ENCODE results near the gene TTI1. TPM values are rescaled to one million over a fixed set of nuclear protein-coding genes. Genes with fewer than 3 reads are reported as not detected.
"Not testable (repeated sequence)": the region's sequence is repeated elsewhere in the genome, so short reads cannot be mapped to it uniquely, and the experiment has no call there.

The TTI1 gene
- total RNA-seq, 2 experiments from 2014 or later, result 21.7 to 23.1 TPM

DNA sequence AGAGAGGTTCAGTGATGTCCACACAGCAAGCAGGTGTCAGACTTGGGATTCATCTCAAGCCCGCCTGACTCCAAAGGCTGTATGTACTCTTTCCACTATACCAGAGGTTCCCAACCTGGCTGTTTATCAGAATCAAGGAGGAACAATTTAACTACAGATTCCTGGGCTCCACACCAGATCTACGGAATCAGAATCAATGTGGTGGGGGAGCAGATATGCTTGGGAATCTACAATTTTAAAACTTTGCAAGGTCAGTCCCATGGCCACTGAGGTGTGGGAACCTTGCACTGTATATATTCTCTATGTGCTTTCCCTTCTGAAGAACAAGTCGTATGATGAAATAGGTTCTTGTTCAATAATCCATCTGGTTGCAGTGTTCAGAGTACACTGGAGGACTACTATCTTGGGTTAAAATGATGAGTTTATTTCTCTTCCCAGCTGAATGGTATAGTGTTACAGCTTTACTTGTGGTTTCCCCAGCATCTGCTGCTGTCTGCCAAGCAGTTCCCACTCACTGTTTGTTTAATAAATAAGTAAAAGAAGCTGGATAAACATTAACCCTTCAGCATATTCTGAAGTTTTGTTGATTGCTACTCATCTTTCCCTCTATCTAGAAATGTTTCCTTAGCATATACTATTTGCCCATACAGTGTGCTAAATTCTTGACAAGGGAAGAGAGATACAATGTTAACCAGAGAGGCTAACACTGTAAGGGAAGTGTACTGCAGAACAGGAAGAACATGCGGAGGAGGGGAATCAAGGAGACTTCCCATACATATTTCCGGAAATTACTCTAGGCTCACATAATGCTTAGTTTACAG is 9.9 kb downstream of the TTI1 start:
- peaks cover 7% of the 10 kb centered on the region for H3K4me1 Mint-ChIP-seq
- peaks cover 4% of the 10 kb centered on the region for H3K9me3 Mint-ChIP-seq
- POLR2A ChIA-PET, result no interaction called here
- DNase-seq, result no peak
- CTCF ChIA-PET, result interaction anchor here (0.6 kb wide), 1 partner anchor 473 kb away, joined by 4 read pairs; no protein-coding TSS in a partner anchor
- H3K36me3 Mint-ChIP-seq (ENCODE audit: low read depth), result peaks cover 27% of the 10 kb centered on the region
- no peak overlapping the region for H3K4me3 Mint-ChIP-seq
- H3K27me3 Mint-ChIP-seq, result no peaks in the 10 kb centered on the region
- H3K27ac Mint-ChIP-seq, result no peak overlapping the region

DNA sequence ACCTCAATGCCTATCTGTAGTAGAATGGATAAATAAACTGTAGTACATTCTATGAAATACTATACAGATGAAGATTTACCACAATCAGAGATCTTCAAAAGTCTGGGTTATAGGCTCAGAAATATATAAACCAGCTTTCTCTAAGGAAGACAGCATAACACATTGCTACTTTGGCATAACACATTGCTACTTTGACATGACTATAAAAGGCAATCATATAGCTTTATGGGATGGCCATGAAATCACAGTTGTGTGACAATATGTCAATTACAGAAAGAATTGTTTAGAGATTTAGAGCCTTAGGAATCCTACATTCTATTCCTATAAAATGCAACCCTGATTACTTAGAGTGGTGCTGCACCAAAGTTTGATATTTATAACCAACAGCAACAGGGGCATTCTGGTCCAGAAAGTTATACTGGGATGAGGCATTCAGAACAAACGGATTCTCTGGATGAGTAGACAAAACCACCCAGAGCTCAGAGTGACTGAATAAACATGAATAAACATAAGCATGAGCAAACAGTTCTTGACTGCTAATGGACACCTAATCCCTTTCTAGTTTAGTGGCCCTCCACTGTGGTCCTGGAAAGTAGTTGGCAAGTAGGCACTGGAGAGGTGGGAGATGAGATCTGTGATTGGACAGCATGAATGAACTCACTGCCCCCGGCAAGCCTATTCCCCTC is 12.0 kb downstream of the TTI1 start:
- H3K4me1 Mint-ChIP-seq, result peaks cover 1% of the 10 kb centered on the region
- CTCF ChIA-PET, result interaction anchor here (1.0 kb wide), 1 partner anchor 9 kb away, joined by 3 read pairs; no protein-coding TSS in a partner anchor

DNA sequence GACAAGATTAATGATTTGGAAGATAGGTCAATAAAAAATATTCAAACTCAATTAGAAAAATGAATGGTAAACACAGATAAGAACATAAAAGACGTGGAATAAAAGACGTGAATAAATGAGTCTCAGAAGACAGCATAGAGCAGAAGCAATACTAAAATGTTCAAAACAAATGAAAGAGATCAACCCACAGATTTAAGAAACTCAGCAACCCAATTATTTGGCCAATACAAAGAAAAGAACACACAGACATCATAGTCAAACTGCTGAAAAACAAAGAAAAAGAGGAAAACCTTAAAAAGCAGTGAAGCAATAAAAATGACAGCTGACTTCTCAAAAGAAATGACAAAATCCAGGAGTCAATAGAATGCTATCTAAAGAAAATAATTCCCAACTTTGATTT is 14.9 kb downstream of the TTI1 start:
- ChIA-PET POLR2A (no interaction called here), CTCF (no interaction called here)
- H3K27me3 Mint-ChIP-seq, result no peaks in the 10 kb centered on the region
- H3K4me3 Mint-ChIP-seq, result no peak overlapping the region
- peaks cover 16% of the 10 kb centered on the region for H3K9me3 Mint-ChIP-seq
- H3K36me3 Mint-ChIP-seq (ENCODE audit: low read depth), result peaks cover 64% of the 10 kb centered on the region
- DNase-seq, result no peak
- H3K4me1 Mint-ChIP-seq, result no peaks in the 10 kb centered on the region
- H3K27ac Mint-ChIP-seq, result no peak overlapping the region

More for the DNA sequence above, 12.0 kb downstream of the TTI1 start:
- POLR2A ChIA-PET, result interaction anchor here (1.2 kb wide), 1 partner anchor 12 kb away, joined by 7 read pairs; the partner anchor contains the start of genes RPRD1B and TTI1
- Mint-ChIP-seq H3K36me3 (ENCODE audit: low read depth) (peaks cover 42% of the 10 kb centered on the region), H3K9me3 (peaks cover 16% of the 10 kb centered on the region), H3K27me3 (no peaks in the 10 kb centered on the region), H3K4me3 (no peak overlapping the region), H3K27ac (no peak overlapping the region)
- DNase-seq, result no peak

DNA sequence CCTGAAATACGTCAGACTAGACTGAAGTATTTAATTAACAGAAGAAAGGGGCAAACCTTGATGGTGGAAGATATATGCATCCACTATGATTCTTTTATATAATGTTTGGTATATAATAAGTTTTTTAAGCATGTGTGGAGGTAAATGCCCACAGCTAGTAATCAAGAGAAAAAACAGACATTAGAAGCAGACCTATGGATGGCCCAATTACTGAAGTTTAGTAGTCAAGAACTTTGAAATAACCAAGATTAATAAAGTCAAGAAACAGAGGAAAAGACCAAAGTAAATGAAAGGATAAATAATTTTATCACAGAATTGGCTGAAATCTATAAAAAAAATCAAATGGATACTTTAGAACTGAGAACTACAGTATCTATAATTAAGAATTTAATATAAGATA is 15.3 kb downstream of the TTI1 start:
- POLR2A ChIA-PET, result interaction anchor here (2.1 kb wide), 1 partner anchor 15 kb away, joined by 9 read pairs; the partner anchor contains the start of genes RPRD1B and TTI1
- H3K9me3 Mint-ChIP-seq, result peaks cover 16% of the 10 kb centered on the region

DNA sequence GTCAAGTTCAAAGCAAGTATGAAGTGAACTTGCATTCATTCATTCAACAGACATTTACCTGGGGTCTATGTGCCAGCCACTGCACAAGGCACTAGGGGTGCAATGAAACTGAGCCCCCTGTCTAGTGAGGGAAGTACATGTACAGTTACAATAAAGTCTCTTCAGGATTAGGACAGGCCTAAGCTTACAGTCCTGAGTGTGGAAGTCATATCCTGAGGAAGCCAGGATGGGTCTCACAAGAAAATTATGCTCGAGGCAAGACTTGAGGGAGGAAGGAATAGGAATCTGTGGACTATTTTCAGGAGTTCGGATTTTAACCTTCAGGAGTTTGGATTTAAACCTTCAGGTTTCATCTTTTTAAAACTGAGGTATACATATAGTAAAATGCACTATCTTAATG is 19.4 kb downstream of the TTI1 start:
- no peak for DNase-seq
- CTCF ChIA-PET, result interaction anchor here (0.8 to 1.3 kb wide), 2 partner anchors 15 to 20 kb away, joined by 3 to 4 read pairs; no protein-coding TSS in a partner anchor
- Mint-ChIP-seq H3K27ac (no peak overlapping the region), H3K9me3 (peaks cover 13% of the 10 kb centered on the region), H3K4me1 (peaks cover under 1% of the 10 kb centered on the region), H3K4me3 (no peak overlapping the region), H3K36me3 (ENCODE audit: low read depth) (peaks cover 73% of the 10 kb centered on the region), H3K27me3 (no peaks in the 10 kb centered on the region)
- POLR2A ChIA-PET, result interaction anchor here (1.4 kb wide), 1 partner anchor 20 kb away, joined by 4 read pairs; the partner anchor contains the start of genes RPRD1B and TTI1

More for the DNA sequence above, 15.3 kb downstream of the TTI1 start:
- Mint-ChIP-seq H3K4me1 (no peaks in the 10 kb centered on the region), H3K27ac (no peak overlapping the region), H3K36me3 (ENCODE audit: low read depth) (peaks cover 68% of the 10 kb centered on the region), H3K4me3 (no peak overlapping the region), H3K27me3 (no peaks in the 10 kb centered on the region)
- CTCF ChIA-PET, result no interaction called here
- no peak for DNase-seq

DNA sequence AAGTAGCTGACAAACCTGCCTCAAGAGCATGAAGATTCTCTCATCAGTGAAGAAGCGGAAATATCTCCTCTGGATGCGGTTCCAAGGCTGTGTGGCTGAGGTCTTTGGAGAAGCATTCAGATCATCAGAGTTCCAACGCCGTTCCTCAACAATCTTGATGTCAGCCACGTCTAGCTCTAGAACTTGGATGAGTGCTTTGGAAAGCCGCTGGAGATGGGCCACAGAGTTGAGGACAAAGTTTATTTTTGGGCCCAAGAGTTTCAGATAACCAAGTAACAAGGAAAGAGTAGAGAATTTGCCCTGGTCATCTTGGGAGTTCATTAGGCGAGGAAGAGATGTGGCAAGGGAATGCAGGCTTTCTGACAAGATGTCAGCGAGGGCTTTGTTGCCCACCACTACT is 20.9 kb downstream of the TTI1 start:
- no peak overlapping the region for H3K4me3 Mint-ChIP-seq
- DNase-seq, result no peak
- no peaks in the 10 kb centered on the region for H3K27me3 Mint-ChIP-seq
- CTCF ChIA-PET, result no interaction called here
- POLR2A ChIA-PET, result no interaction called here
- peaks cover 5% of the 10 kb centered on the region for H3K4me1 Mint-ChIP-seq
- H3K36me3 Mint-ChIP-seq (ENCODE audit: low read depth), result peaks cover 69% of the 10 kb centered on the region
- peaks cover 5% of the 10 kb centered on the region for H3K9me3 Mint-ChIP-seq
- no peak overlapping the region for H3K27ac Mint-ChIP-seq

DNA sequence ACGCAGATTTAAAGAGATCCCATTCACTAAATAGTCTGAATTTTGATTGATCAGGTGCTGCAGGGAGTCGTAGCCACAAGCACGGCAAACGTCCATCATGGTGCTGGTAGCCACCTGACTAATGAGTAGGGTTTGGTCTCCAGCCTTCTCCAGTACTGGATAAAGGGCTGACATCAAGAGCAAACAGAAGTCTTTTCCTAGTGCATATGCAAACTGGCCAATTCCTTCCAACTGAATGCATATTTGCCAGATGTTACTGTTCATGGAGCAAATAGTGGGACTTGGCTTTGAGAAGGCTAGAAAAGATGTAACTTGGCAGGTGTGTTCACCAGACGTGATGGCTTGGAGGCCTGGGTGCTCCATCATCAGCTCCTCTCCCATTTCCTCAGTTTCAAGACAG is 21.6 kb downstream of the TTI1 start:
- H3K9me3 Mint-ChIP-seq, result no peaks in the 10 kb centered on the region
- CTCF ChIA-PET, result no interaction called here
- peaks cover 9% of the 10 kb centered on the region for H3K4me1 Mint-ChIP-seq
- POLR2A ChIA-PET, result no interaction called here
- no peaks in the 10 kb centered on the region for H3K27me3 Mint-ChIP-seq
- DNase-seq, result no peak
- H3K4me3 Mint-ChIP-seq, result no peak overlapping the region
- no peak overlapping the region for H3K27ac Mint-ChIP-seq
- peaks cover 64% of the 10 kb centered on the region for H3K36me3 Mint-ChIP-seq (ENCODE audit: low read depth)

DNA sequence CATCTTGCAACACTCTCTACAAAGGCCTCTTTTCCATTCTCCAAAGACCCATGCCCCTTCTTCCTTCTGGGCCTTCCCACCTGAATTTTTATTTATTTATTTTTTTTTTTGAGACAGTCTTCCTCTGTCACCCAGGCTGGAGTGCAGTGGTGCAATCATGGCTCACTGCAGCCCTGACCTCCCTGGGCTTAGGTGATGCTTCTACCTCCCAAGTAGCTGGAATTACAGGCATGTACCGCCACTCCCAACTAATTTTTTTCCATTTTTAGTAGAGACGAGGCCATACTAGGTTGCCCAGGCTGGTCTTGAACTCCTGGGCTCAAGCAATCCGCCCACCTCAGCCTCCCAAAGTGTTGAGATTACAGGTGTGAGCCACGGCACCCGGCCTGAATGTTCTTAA is 23.8 kb downstream of the TTI1 start:
- H3K9me3 Mint-ChIP-seq, POLR2A ChIA-PET, DNase-seq, CTCF ChIA-PET, H3K4me3 Mint-ChIP-seq, H3K27me3 Mint-ChIP-seq, H3K27ac Mint-ChIP-seq: not testable (repeated sequence)
- peaks cover 58% of the 10 kb centered on the region for H3K36me3 Mint-ChIP-seq (ENCODE audit: low read depth)
- peaks cover 22% of the 10 kb centered on the region for H3K4me1 Mint-ChIP-seq

DNA sequence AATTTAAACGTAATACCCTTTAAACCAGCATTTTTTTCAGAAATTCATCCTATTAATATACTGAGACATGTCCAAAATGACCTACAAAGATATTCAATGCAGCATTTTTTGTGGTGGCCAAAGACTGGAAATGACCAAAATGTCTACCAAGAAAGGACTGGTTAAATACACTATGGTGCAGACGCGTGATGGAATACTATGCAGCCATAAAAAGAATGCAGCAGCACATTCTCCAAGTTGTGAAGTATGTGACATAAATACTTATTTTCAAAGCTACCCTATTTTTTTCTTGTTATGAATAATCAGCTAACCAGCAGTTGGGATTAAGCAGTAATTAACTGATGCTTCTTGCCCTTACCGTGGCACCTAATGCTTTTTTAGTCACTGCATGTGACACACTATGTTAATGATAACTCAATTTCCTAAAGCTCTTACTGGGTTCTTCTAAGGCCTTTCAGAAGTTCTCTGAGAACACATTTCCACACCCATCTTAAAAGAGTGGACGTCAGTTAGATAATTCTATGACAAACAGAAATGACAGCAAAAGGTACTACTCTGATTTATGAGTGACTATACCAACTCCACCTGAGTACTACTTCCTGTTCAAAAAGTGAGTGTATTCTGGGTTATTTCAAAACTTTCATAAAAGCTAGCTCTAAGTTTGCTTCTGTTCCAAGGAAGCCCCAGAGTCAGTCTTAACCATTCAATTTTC is 24.9 kb downstream of the TTI1 start:
- no peaks in the 10 kb centered on the region for H3K27me3 Mint-ChIP-seq
- ChIA-PET POLR2A (interaction anchor here (4.8 kb wide), 1 partner anchor 25 kb away, joined by 28 read pairs; the partner anchor contains the start of genes RPRD1B and TTI1), CTCF (interaction anchor here (1.4 kb wide), 1 partner anchor 16 kb away, joined by 6 read pairs; no protein-coding TSS in a partner anchor)
- peaks cover 55% of the 10 kb centered on the region for H3K36me3 Mint-ChIP-seq (ENCODE audit: low read depth)
- no peak overlapping the region for H3K27ac Mint-ChIP-seq
- DNase-seq, result no peak
- peaks cover 22% of the 10 kb centered on the region for H3K4me1 Mint-ChIP-seq
- no peak overlapping the region for H3K4me3 Mint-ChIP-seq
- no peaks in the 10 kb centered on the region for H3K9me3 Mint-ChIP-seq

DNA sequence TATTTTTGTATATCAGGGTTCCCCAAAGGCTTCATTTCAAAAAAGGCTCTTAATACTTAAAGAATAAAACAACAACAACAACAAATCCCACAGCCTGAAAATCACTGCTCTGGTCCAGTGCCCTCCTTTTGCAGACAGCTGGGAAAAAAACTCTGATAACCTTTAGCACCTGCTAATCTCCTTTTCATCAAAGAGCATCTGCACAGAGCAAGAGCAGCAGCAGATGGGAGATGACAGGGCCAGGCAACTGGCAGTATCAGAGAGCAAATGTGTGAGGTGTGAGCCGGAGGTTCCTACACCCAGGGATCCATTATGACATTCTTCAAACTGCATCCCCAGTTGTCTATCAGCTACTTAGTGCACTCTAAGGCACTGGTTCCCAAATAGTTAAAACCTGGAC is 25.7 kb downstream of the TTI1 start:
- Mint-ChIP-seq H3K9me3 (no peaks in the 10 kb centered on the region), H3K27me3 (no peaks in the 10 kb centered on the region), H3K4me1 (peaks cover 23% of the 10 kb centered on the region), H3K4me3 (no peak overlapping the region), H3K27ac (no peak overlapping the region), H3K36me3 (ENCODE audit: low read depth) (peaks cover 48% of the 10 kb centered on the region)
- no peak for DNase-seq
- CTCF ChIA-PET, result no interaction called here
- POLR2A ChIA-PET, result interaction anchor here (4.8 kb wide), 1 partner anchor 25 kb away, joined by 28 read pairs; the partner anchor contains the start of genes RPRD1B and TTI1

DNA sequence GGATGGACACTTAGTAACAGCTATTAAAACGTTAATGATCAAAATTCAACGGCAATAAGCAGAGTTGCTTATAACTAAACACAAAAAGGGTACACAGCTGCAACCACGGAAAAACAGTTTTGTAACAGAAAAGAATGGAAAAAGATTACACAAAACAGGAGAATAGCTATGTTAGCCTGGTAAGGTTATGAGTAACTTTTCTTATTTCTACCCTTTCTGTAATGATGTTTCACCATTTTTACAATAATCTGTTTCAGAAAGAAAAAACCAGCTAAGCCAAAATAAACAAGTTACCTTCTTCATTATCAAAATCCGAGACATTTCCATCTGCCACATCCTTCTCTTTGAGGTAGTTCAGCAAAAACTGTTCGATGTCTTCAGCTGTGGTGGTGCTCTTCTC is 27.4 kb downstream of the TTI1 start:
- Mint-ChIP-seq H3K36me3 (ENCODE audit: low read depth) (peaks cover 53% of the 10 kb centered on the region), H3K27me3 (no peaks in the 10 kb centered on the region), H3K4me3 (no peak overlapping the region), H3K4me1 (peaks cover 36% of the 10 kb centered on the region), H3K27ac (no peak overlapping the region), H3K9me3 (no peaks in the 10 kb centered on the region)
- no peak for DNase-seq
- ChIA-PET CTCF (interaction anchor here (0.7 to 1.7 kb wide), 2 partner anchors 13 to 511 kb away, joined by 3 to 6 read pairs; no protein-coding TSS in a partner anchor), POLR2A (interaction anchor here (4.8 kb wide), 1 partner anchor 27 kb away, joined by 28 read pairs; the partner anchor contains the start of genes RPRD1B and TTI1)

DNA sequence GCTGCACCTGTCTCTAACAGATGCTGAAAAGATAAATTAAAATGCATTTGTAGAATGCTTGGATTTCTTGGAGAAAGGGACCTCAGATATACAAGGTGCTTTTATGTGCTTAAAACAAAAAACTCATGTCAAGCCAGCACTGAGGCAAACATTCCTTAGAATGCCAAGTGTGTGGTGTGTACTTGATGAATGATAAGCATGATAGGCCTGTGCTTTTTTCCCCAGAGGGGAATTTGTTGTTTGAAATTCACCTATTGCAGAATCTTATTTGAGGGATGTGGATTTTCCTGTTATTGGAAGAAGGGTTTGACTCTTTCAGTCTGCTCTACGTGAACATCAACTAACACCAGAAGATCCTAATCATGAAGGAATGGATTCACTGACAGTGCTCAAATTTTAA is 28.8 kb downstream of the TTI1 start:
- no peak overlapping the region for H3K27ac Mint-ChIP-seq
- POLR2A ChIA-PET, result interaction anchor here (4.8 kb wide), 1 partner anchor 29 kb away, joined by 28 read pairs; the partner anchor contains the start of genes RPRD1B and TTI1
- no peak overlapping the region for H3K4me3 Mint-ChIP-seq
- no peaks in the 10 kb centered on the region for H3K9me3 Mint-ChIP-seq
- no peak for DNase-seq
- H3K36me3 Mint-ChIP-seq (ENCODE audit: low read depth), result peaks cover 60% of the 10 kb centered on the region
- peaks cover 39% of the 10 kb centered on the region for H3K4me1 Mint-ChIP-seq
- CTCF ChIA-PET, result no interaction called here
- H3K27me3 Mint-ChIP-seq, result no peaks in the 10 kb centered on the region

Data from activated CD4-positive, alpha-beta memory T cell treated with anti-CD3 and anti-CD28 coated beads, Interleukin-2, amount 10 ng/mL, durations not matched to agents 7 days and 5 days (primary cell).